HepG2 (cell line): ENCODE data around the gene SERINC5. TPM values are rescaled to one million over a fixed set of nuclear protein-coding genes. Genes with fewer than 3 reads are reported as not detected.

Source experiments
- ATAC-seq: fragments of 200-7000 bp; cut with Tn5 transposase; 3 replicates; pipeline ENCODE4 v1.9.1; 2020; ENCODE audit warnings: mild to moderate bottlenecking, moderate library complexity
- BruUV-seq: library from RNA; stranded (reverse); fragments of 400-500 nt; replicated peaks from 2 replicates; lab custom pipeline; 2021; lab: Mats Ljungman, UMichigan
- CTCF ChIA-PET: fragments of 300-600 bp; formaldehyde crosslinking; extraction: SDS; loops from one replicate; lab custom pipeline; 2021; ENCODE audit warnings: low total read pairs, inconsistent platforms, low intra/inter-chr PET ratio; lab: Yijun Ruan, JAX
- POLR2A ChIA-PET: fragments of 350-600 bp; sonication (Branson Sonifier 250); formaldehyde crosslinking; loops from one replicate; lab custom pipeline; 2020; ENCODE audit warnings: antibody characterized with exemption, inconsistent platforms; lab: Yijun Ruan, JAX
- DNase-seq: peaks from one replicate; pipeline ENCODE4 v3.0.0-alpha.2; 2015; ENCODE audit warnings: low spot score
- FAIRE-seq: peaks from 3 replicates; lab custom pipeline; 2011; peaks lifted over from hg19 to GRCh38; lab: Jason Lieb, UNC
- H2AFZ ChIP-seq: one replicate; pipeline ENCODE4 v1.6.1; 2011; ENCODE audit warnings: low read length, inconsistent platforms
- H3K27ac ChIP-seq: fragments of 300-600 bp; 3 replicates; pipeline ENCODE4 v1.8.0; 2011; ENCODE audit warnings: mixed run types, mild to moderate bottlenecking, mixed read lengths, low read length, inconsistent platforms; ENCODE audit not compliant: insufficient read depth; ENCODE audit errors: extremely low read length
- H3K27me3 ChIP-seq, 2 experiments: fragments of 200-600 bp in 1 of 2; 2 replicates in 1 of 2; 3 replicates in 1 of 2; pipeline versions ENCODE4 v1.6.0 to v1.8.0; 2011; ENCODE audit warnings: low read length in 2 of 2, mild to moderate bottlenecking in 2 of 2, moderate library complexity in 2 of 2, inconsistent platforms in 1 of 2; ENCODE audit not compliant: insufficient read depth in 2 of 2, control insufficient read depth in 1 of 2
- H3K36me3 ChIP-seq, 2 experiments: fragments of 200-600 bp in 1 of 2; replicated peaks in 1 of 2; 2 replicates in 1 of 2; 3 replicates in 1 of 2; pipeline versions ENCODE4 v1.5.1 to v1.8.0; 2011; ENCODE audit warnings: low read length in 2 of 2, inconsistent platforms in 1 of 2; ENCODE audit not compliant: insufficient read depth in 2 of 2, control insufficient read depth in 1 of 2
- H3K4me1 ChIP-seq: 2 replicates; pipeline ENCODE4 v1.5.1; 2012; ENCODE audit warnings: low read length, inconsistent platforms; ENCODE audit not compliant: insufficient read depth
- H3K4me2 ChIP-seq: 2 replicates; pipeline ENCODE4 v1.6.0; 2011; ENCODE audit warnings: low read depth, low read length, inconsistent platforms
- H3K4me3 ChIP-seq, 3 experiments: fragments of 200-600 bp in 1 of 3; sonication (generic), shearing (Covaris generic) in 1 of 3; replicated peaks in 1 of 3; 2 replicates each; pipeline ENCODE4 v1.5.1; 2011 to 2016; ENCODE audit warnings: low read length in 3 of 3, inconsistent platforms in 2 of 3, low read depth in 2 of 3, mild to moderate bottlenecking in 2 of 3, control low read depth in 1 of 3, mixed read lengths in 1 of 3; ENCODE audit not compliant: insufficient read depth in 1 of 3
- H3K79me2 ChIP-seq: one replicate; pipeline ENCODE4 v1.6.1; 2011; ENCODE audit warnings: low read length, inconsistent platforms; ENCODE audit not compliant: insufficient read depth
- H3K9ac ChIP-seq: 2 replicates; pipeline ENCODE4 v1.6.0; 2011; ENCODE audit warnings: mild to moderate bottlenecking, low read depth, low read length, inconsistent platforms; ENCODE audit not compliant: insufficient read depth
- H3K9me3 ChIP-seq: 2 replicates; pipeline ENCODE4 v1.5.1; 2012; ENCODE audit warnings: mild to moderate bottlenecking, low read length
- H4K20me1 ChIP-seq: 2 replicates; pipeline ENCODE4 v1.6.0; 2011; ENCODE audit warnings: inconsistent platforms, mild to moderate bottlenecking, low read length, moderate library complexity; ENCODE audit not compliant: insufficient read depth
- FOSL1 ChIP-seq: sonication (generic); formaldehyde crosslinking; IDR thresholded peaks from 2 replicates; pipeline ENCODE4 v1.9.0; 2021; ENCODE audit warnings: missing genetic modification reagents, borderline replicate concordance
- FOXO4 ChIP-seq: sonication (generic); formaldehyde crosslinking; conservative IDR thresholded peaks from 2 replicates; pipeline ENCODE4 v1.8.1; 2023; ENCODE audit warnings: missing genetic modification reagents
- GMEB2 ChIP-seq: IDR thresholded peaks from 2 replicates; pipeline ENCODE4 v1.6.1; 2016; ENCODE audit warnings: missing biosample characterization, missing genetic modification reagents, low read depth
- KMT2A ChIP-seq: sonication (generic); formaldehyde crosslinking; IDR thresholded peaks from 2 replicates; pipeline ENCODE4 v1.4.0; 2020; ENCODE audit warnings: missing genetic modification reagents
- PAX8 ChIP-seq: sonication (generic); formaldehyde crosslinking; IDR thresholded peaks from 2 replicates; pipeline ENCODE4 v1.8.0; 2022; ENCODE audit warnings: mild to moderate bottlenecking, missing genetic modification reagents, borderline replicate concordance
- PRMT3 ChIP-seq: sonication (generic); formaldehyde crosslinking; IDR thresholded peaks from 2 replicates; pipeline ENCODE4 v1.8.1; 2022; ENCODE audit warnings: low read depth, mild to moderate bottlenecking, moderate library complexity, missing genetic modification reagents, borderline replicate concordance
- RBM39 ChIP-seq: fragments of 200-400 bp; formaldehyde crosslinking; IDR thresholded peaks from one replicate; pipeline ENCODE4 v1.6.1; 2018; ENCODE audit warnings: antibody characterized with exemption, mild to moderate bottlenecking, low read depth, low read length; ENCODE audit not compliant: poor library complexity, severe bottlenecking
- TRIM24 ChIP-seq: sonication (generic); formaldehyde crosslinking; IDR thresholded peaks from 2 replicates; pipeline ENCODE4 v1.8.0; 2022; ENCODE audit warnings: mild to moderate bottlenecking, missing genetic modification reagents
- ZC3H4 ChIP-seq: sonication (generic); formaldehyde crosslinking; IDR thresholded peaks from 2 replicates; pipeline ENCODE4 v1.4.0; 2020; ENCODE audit warnings: missing genetic modification reagents, borderline replicate concordance
- ZHX2 ChIP-seq, 2 experiments: sonication (generic) in 1 of 2; formaldehyde crosslinking in 1 of 2; IDR thresholded peaks; 2 replicates each; pipeline versions ENCODE4 v1.6.1 to v1.9.0; 2014 to 2022; ENCODE audit warnings: antibody characterized with exemption in 1 of 2, borderline replicate concordance in 1 of 2, inconsistent platforms in 1 of 2, low read depth in 1 of 2, missing genetic modification reagents in 1 of 2
- ZNF780A ChIP-seq: sonication (generic); formaldehyde crosslinking; IDR thresholded peaks from 2 replicates; pipeline ENCODE4 v1.8.0; 2022; ENCODE audit warnings: mild to moderate bottlenecking, missing genetic modification reagents, moderate library complexity
- WGBS: methylation state at CpG from one replicate; pipeline ENCODE4 v1.1.6; 2017; ENCODE audit warnings: low lambda C conversion rate; 5-methylcytosine and 5-hydroxymethylcytosine counted together
- in situ Hi-C: cut with HindIII; loops from 2 replicates; pipeline ENCODE4 v1.10.0; 2017; ENCODE audit warnings: low pct_unique_long_range_greater_than_20kb; ENCODE audit not compliant: extremely low pct_ligation_motif_present
- intact Hi-C: fragments of 100-400 bp; cut with micrococcal nuclease; formaldehyde crosslinking; loops from one replicate; pipeline ENCODE4 v1.10.0; 2022; ENCODE audit not compliant: unreplicated experiment
- polyA plus RNA-seq, 8 experiments: library from polyadenylated mRNA; depleted of rRNA in 3 of 8; stranded (reverse) in 7 of 8; unstranded in 1 of 8; fragments of >200 nt; fragmentation: Illumina TruSeq in 4 of 8; extraction: Trizol in 4 of 8; gene quantifications; 2 replicates each; pipeline versions ENCODE4 v1.2.1 to v1.2.3, GENCODE V29; 2011 to 2016; ENCODE audit warnings: low read depth in 4 of 8, missing spikeins in 1 of 8, mixed read lengths in 1 of 8; ENCODE audit not compliant: insufficient read depth in 1 of 8
- total RNA-seq, 5 experiments: library from RNA; depleted of rRNA; stranded (reverse); fragments of >200 nt; fragmentation: Illumina TruSeq; extraction: Trizol; gene quantifications; 2 replicates each; pipeline ENCODE4 v1.2.3, GENCODE V29; 2016; ENCODE audit warnings: low read depth in 1 of 5

SERINC5 gene
- total and polyA plus RNA-seq, 2 of the 13 experiments (the other 11 are each of a cell fraction or from before 2014, with no cell fraction given): 17.3 to 22.8 TPM

GRCh38 chr5:80069918-80070318 is 185.9 kb downstream of the SERINC5 start:
- Histone ChIP-seq H4K20me1 (no peaks in the 10 kb centered on the region), H3K4me3 (no peak overlapping the region), H3K27me3 (0 out of 5 replicates have a peak, but pooled peaks cover 0 to 8% of the 10 kb centered on the region in 2 experiments), H3K36me3 (no peaks in the 10 kb centered on the region), H3K9me3 (no peaks in the 10 kb centered on the region), H3K4me2 (no peak overlapping the region), H3K27ac (no peak overlapping the region), H3K79me2 (no peaks in the 10 kb centered on the region), H3K4me1 (peaks cover 8% of the 10 kb centered on the region), H3K9ac (no peak overlapping the region), H2AFZ (no peak overlapping the region)
- intact Hi-C loops: no loop called here
- WGBS: 19% methylated on average over 3 of the region's 3 CpGs
- ChIA-PET CTCF (no interaction called here), POLR2A (no interaction called here)
- ATAC-seq (no peak), DNase-seq (no peak), FAIRE-seq (no peak)
- in situ Hi-C loops: no loop called here
- TF ChIP-seq FOXO4 (CRISPR knock-in tag): no peak
- no peak for TF ChIP-seq RBM39
- no peak for TF ChIP-seq KMT2A
- no peak for TF ChIP-seq ZNF780A (CRISPR knock-in tag)
- TF ChIP-seq FOSL1 (CRISPR knock-in tag): no peak
- TF ChIP-seq ZHX2 (IDR thresholded peaks at IDR 0.05; ENCODE audit: low read depth): no peak
- TF ChIP-seq ZHX2 (CRISPR knock-in tag; IDR thresholded peaks at IDR 0.05; ENCODE audit: borderline replicate concordance): no peak
- no peak for TF ChIP-seq ZC3H4 (CRISPR knock-in tag)
- TF ChIP-seq TRIM24 (CRISPR knock-in tag): no peak
- no peak for TF ChIP-seq PAX8 (CRISPR knock-in tag)
- no peak for TF ChIP-seq PRMT3 (CRISPR knock-in tag)
- no peak for TF ChIP-seq GMEB2 (CRISPR knock-in tag)
- TF ChIP-seq, all 625 proteins: peak for 0
- no TSS peak for BruUV-seq
